Measurements from ENCODE around the gene EDEM1. TPM values are rescaled to one million over a fixed set of nuclear protein-coding genes. Genes with fewer than 3 reads are reported as not detected.

The EDEM1 gene
- total RNA-seq, 1 experiment from 2014 or later, result 22.4 TPM

DNA sequence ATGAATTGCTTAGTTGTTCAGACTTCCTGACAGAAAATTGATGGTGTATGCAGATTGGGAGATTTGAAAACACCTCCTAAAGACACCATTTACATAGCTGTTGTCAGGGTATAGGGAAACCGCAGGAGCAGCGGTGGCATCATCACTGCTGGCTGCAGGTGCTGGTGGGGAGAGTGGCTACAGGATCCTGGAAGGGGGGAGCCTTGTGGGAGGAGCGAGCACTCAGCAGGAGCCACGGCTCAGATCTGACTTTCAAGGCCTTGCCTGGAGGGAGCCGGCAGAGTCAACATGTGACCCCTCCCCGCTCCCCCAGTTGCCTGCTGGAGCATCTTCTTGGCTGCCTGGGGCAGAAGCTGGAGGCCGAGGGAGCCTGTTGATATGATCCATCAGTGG is 26.1 kb downstream of the EDEM1 start:
- H3K4me3 Mint-ChIP-seq, result peak overlapping the region; percentile 39
- DNase-seq (ENCODE audit: low spot score) (peak; percentile 77), ATAC-seq (peak; percentile 94)
- POLR2A ChIA-PET, result interaction anchor here (1.0 kb wide), 1 partner anchor 16 kb away, joined by 4 read pairs; no protein-coding TSS in a partner anchor
- H3K27me3 Mint-ChIP-seq (ENCODE audit: low read depth), result no peaks in the 10 kb centered on the region
- CTCF ChIA-PET, result interaction anchor here (1.0 kb wide), 1 partner anchor 17 kb away, joined by 5 read pairs; no protein-coding TSS in a partner anchor
- H3K9me3 Mint-ChIP-seq, result no peaks in the 10 kb centered on the region
- H3K27ac Mint-ChIP-seq, result peak overlapping the region; percentile 92
- H3K4me1 Mint-ChIP-seq, result peaks cover 57% of the 10 kb centered on the region
- peaks cover 75% of the 10 kb centered on the region for H3K36me3 Mint-ChIP-seq
- TF ChIP-seq ZNF219 (CRISPR knock-in tag; IDR thresholded peaks at IDR 0.05; ENCODE audit: borderline replicate concordance), result no peak
- TF ChIP-seq, protein P1, sequence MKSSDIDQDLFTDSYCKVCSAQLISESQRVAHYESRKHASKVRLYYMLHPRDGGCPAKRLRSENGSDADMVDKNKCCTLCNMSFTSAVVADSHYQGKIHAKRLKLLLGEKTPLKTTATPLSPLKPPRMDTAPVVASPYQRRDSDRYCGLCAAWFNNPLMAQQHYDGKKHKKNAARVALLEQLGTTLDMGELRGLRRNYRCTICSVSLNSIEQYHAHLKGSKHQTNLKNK (CRISPR knock-in tag; IDR thresholded peaks at IDR 0.05), result no peak
- no peak for TF ChIP-seq CBFB (CRISPR knock-in tag; IDR thresholded peaks at IDR 0.05; ENCODE audit: low read depth)
- no peak for TF ChIP-seq ZBTB21 (CRISPR knock-in tag; IDR thresholded peaks at IDR 0.05; ENCODE audit: borderline replicate concordance)
- TF ChIP-seq, protein P2, sequence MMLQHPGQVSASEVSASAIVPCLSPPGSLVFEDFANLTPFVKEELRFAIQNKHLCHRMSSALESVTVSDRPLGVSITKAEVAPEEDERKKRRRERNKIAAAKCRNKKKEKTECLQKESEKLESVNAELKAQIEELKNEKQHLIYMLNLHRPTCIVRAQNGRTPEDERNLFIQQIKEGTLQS (CRISPR knock-in tag; conservative IDR thresholded peaks at IDR 0.05), result no peak
- TF ChIP-seq, protein P3, sequence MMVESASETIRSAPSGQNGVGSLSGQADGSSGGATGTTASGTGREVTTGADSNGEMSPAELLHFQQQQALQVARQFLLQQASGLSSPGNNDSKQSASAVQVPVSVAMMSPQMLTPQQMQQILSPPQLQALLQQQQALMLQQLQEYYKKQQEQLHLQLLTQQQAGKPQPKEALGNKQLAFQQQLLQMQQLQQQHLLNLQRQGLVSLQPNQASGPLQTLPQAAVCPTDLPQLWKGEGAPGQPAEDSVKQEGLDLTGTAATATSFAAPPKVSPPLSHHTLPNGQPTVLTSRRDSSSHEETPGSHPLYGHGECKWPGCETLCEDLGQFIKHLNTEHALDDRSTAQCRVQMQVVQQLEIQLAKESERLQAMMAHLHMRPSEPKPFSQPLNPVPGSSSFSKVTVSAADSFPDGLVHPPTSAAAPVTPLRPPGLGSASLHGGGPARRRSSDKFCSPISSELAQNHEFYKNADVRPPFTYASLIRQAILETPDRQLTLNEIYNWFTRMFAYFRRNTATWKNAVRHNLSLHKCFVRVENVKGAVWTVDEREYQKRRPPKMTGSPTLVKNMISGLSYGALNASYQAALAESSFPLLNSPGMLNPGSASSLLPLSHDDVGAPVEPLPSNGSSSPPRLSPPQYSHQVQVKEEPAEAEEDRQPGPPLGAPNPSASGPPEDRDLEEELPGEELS (CRISPR knock-in tag; IDR thresholded peaks at IDR 0.05), result peak; percentile 89; the same call in 1 of the 2 replicates
- no peak for TF ChIP-seq MXD4 (CRISPR knock-in tag; IDR thresholded peaks at IDR 0.05; ENCODE audit: borderline replicate concordance)
- TF ChIP-seq, protein P4, sequence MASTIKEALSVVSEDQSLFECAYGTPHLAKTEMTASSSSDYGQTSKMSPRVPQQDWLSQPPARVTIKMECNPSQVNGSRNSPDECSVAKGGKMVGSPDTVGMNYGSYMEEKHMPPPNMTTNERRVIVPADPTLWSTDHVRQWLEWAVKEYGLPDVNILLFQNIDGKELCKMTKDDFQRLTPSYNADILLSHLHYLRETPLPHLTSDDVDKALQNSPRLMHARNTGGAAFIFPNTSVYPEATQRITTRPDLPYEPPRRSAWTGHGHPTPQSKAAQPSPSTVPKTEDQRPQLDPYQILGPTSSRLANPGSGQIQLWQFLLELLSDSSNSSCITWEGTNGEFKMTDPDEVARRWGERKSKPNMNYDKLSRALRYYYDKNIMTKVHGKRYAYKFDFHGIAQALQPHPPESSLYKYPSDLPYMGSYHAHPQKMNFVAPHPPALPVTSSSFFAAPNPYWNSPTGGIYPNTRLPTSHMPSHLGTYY (CRISPR knock-in tag; IDR thresholded peaks at IDR 0.05), result no peak
- TF ChIP-seq NR3C1 (CRISPR knock-in tag; conservative IDR thresholded peaks at IDR 0.05; ENCODE audit: low read depth), result no peak
- TF ChIP-seq, protein P5, sequence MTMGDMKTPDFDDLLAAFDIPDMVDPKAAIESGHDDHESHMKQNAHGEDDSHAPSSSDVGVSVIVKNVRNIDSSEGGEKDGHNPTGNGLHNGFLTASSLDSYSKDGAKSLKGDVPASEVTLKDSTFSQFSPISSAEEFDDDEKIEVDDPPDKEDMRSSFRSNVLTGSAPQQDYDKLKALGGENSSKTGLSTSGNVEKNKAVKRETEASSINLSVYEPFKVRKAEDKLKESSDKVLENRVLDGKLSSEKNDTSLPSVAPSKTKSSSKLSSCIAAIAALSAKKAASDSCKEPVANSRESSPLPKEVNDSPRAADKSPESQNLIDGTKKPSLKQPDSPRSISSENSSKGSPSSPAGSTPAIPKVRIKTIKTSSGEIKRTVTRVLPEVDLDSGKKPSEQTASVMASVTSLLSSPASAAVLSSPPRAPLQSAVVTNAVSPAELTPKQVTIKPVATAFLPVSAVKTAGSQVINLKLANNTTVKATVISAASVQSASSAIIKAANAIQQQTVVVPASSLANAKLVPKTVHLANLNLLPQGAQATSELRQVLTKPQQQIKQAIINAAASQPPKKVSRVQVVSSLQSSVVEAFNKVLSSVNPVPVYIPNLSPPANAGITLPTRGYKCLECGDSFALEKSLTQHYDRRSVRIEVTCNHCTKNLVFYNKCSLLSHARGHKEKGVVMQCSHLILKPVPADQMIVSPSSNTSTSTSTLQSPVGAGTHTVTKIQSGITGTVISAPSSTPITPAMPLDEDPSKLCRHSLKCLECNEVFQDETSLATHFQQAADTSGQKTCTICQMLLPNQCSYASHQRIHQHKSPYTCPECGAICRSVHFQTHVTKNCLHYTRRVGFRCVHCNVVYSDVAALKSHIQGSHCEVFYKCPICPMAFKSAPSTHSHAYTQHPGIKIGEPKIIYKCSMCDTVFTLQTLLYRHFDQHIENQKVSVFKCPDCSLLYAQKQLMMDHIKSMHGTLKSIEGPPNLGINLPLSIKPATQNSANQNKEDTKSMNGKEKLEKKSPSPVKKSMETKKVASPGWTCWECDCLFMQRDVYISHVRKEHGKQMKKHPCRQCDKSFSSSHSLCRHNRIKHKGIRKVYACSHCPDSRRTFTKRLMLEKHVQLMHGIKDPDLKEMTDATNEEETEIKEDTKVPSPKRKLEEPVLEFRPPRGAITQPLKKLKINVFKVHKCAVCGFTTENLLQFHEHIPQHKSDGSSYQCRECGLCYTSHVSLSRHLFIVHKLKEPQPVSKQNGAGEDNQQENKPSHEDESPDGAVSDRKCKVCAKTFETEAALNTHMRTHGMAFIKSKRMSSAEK (CRISPR knock-in tag; IDR thresholded peaks at IDR 0.05; ENCODE audit: borderline replicate concordance), result no peak
- TF ChIP-seq ATF1 (CRISPR knock-in tag; IDR thresholded peaks at IDR 0.05), result no peak
- no peak for TF ChIP-seq SOX15 (CRISPR knock-in tag; IDR thresholded peaks at IDR 0.05)
- no peak for TF ChIP-seq ZNF317 (CRISPR knock-in tag; IDR thresholded peaks at IDR 0.05; ENCODE audit: borderline replicate concordance, low read depth)
- TF ChIP-seq TEAD4 (CRISPR knock-in tag; IDR thresholded peaks at IDR 0.05), result no peak
- TF ChIP-seq, protein P6, sequence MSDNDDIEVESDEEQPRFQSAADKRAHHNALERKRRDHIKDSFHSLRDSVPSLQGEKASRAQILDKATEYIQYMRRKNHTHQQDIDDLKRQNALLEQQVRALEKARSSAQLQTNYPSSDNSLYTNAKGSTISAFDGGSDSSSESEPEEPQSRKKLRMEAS (CRISPR knock-in tag; IDR thresholded peaks at IDR 0.05), result peak; percentile 47
- no peak for TF ChIP-seq TCF7 (CRISPR knock-in tag; IDR thresholded peaks at IDR 0.05; ENCODE audit: low read depth)
- TF ChIP-seq, protein P7, sequence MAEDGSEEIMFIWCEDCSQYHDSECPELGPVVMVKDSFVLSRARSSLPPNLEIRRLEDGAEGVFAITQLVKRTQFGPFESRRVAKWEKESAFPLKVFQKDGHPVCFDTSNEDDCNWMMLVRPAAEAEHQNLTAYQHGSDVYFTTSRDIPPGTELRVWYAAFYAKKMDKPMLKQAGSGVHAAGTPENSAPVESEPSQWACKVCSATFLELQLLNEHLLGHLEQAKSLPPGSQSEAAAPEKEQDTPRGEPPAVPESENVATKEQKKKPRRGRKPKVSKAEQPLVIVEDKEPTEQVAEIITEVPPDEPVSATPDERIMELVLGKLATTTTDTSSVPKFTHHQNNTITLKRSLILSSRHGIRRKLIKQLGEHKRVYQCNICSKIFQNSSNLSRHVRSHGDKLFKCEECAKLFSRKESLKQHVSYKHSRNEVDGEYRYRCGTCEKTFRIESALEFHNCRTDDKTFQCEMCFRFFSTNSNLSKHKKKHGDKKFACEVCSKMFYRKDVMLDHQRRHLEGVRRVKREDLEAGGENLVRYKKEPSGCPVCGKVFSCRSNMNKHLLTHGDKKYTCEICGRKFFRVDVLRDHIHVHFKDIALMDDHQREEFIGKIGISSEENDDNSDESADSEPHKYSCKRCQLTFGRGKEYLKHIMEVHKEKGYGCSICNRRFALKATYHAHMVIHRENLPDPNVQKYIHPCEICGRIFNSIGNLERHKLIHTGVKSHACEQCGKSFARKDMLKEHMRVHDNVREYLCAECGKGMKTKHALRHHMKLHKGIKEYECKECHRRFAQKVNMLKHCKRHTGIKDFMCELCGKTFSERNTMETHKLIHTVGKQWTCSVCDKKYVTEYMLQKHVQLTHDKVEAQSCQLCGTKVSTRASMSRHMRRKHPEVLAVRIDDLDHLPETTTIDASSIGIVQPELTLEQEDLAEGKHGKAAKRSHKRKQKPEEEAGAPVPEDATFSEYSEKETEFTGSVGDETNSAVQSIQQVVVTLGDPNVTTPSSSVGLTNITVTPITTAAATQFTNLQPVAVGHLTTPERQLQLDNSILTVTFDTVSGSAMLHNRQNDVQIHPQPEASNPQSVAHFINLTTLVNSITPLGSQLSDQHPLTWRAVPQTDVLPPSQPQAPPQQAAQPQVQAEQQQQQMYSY (CRISPR knock-in tag; IDR thresholded peaks at IDR 0.05), result no peak
- TF ChIP-seq HMGA2 (CRISPR knock-in tag; IDR thresholded peaks at IDR 0.05), result no peak
- TF ChIP-seq, protein P8, sequence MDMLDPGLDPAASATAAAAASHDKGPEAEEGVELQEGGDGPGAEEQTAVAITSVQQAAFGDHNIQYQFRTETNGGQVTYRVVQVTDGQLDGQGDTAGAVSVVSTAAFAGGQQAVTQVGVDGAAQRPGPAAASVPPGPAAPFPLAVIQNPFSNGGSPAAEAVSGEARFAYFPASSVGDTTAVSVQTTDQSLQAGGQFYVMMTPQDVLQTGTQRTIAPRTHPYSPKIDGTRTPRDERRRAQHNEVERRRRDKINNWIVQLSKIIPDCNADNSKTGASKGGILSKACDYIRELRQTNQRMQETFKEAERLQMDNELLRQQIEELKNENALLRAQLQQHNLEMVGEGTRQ (CRISPR knock-in tag; IDR thresholded peaks at IDR 0.05), result peak; percentile 83
- TF ChIP-seq NFYB (CRISPR knock-in tag; conservative IDR thresholded peaks at IDR 0.05; ENCODE audit: low read depth), result no peak
- TF ChIP-seq, protein P9, sequence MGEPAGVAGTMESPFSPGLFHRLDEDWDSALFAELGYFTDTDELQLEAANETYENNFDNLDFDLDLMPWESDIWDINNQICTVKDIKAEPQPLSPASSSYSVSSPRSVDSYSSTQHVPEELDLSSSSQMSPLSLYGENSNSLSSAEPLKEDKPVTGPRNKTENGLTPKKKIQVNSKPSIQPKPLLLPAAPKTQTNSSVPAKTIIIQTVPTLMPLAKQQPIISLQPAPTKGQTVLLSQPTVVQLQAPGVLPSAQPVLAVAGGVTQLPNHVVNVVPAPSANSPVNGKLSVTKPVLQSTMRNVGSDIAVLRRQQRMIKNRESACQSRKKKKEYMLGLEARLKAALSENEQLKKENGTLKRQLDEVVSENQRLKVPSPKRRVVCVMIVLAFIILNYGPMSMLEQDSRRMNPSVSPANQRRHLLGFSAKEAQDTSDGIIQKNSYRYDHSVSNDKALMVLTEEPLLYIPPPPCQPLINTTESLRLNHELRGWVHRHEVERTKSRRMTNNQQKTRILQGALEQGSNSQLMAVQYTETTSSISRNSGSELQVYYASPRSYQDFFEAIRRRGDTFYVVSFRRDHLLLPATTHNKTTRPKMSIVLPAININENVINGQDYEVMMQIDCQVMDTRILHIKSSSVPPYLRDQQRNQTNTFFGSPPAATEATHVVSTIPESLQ (CRISPR knock-in tag; IDR thresholded peaks at IDR 0.05), result no peak

Data from WTC11 (cell line).